Lower leg skin (tissue), 4 donors: ENCODE measurements around the gene EML6. TPM values are rescaled to one million over a fixed set of nuclear protein-coding genes. Genes with fewer than 3 reads are reported as not detected.
"Not testable (repeated sequence)": the region's sequence is repeated elsewhere in the genome, so short reads cannot be mapped to it uniquely, and the experiment has no call there.

Source experiments
- DNase-seq, 2 donors: peaks; one replicate each; pipeline ENCODE4 v3.0.0-alpha.2; 2019; ENCODE audit warnings: low spot score in 2 of 2
- H3K4me3 ChIP-seq: fragments of 200-600 bp; sonication (generic); 2 replicates; pipeline ENCODE4 v1.5.1; 2017; ENCODE audit warnings: mild to moderate bottlenecking, low read depth; ENCODE audit not compliant: poor library complexity, severe bottlenecking
- CTCF ChIP-seq, 3 donors: fragments of 450-650 bp; IDR thresholded peaks; one replicate each; pipeline ENCODE4 v1.5.1; 2016; ENCODE audit warnings: antibody characterized with exemption in 3 of 3, mild to moderate bottlenecking in 3 of 3, moderate library complexity in 2 of 3
- POLR2A ChIP-seq, 2 donors: fragments of 450-650 bp; IDR thresholded peaks; one replicate each; pipeline ENCODE4 v1.6.1; 2016 to 2017; ENCODE audit warnings: antibody characterized with exemption in 2 of 2, mild to moderate bottlenecking in 1 of 2, moderate library complexity in 1 of 2
- WGBS, 2 donors: methylation state at CpG; one replicate each; pipeline ENCODE4 v1.1.5; 2018; 5-methylcytosine and 5-hydroxymethylcytosine counted together
- intact Hi-C: fragments of 100-400 bp; cut with DNase I; formaldehyde crosslinking; loops from one replicate; pipeline ENCODE4 v1.15.0; 2023; ENCODE audit warnings: low total_unique reads
- total RNA-seq, 4 donors: library from RNA; depleted of rRNA; stranded (reverse); fragments of >200 nt; gene quantifications; one replicate each; pipeline ENCODE4 v1.1.0, GENCODE V29; 2016

Gene EML6
- total RNA-seq, 4 donors from 2014 or later: 1.8 to 4.4 (median 3.3) TPM

- H3K4me3 ChIP-seq: no peak overlapping the region
- intact Hi-C loops: no loop called here
- DNase-seq: no peak
- TF ChIP-seq POLR2A (IDR thresholded peaks at IDR 0.05): no peak
- TF ChIP-seq CTCF (IDR thresholded peaks at IDR 0.05): no peak
Measured at GRCh38 chr2:54984476-54984875, 261.0 kb downstream of the EML6 start.

- intact Hi-C loops: no loop called here
- no peak overlapping the region for H3K4me3 ChIP-seq
- WGBS, 2 donors: 71 to 76% methylated on average over 3 of the region's 3 CpGs
- TF ChIP-seq CTCF (IDR thresholded peaks at IDR 0.05): no peak
- no peak for TF ChIP-seq POLR2A (IDR thresholded peaks at IDR 0.05)
- no peak for DNase-seq
Measured at GRCh38 chr2:54986264-54986663, 262.8 kb downstream of the EML6 start.

- intact Hi-C loops: no loop called here
- 68% methylated on average over 3 of the region's 3 CpGs for WGBS, 2 donors
- no peak overlapping the region for H3K4me3 ChIP-seq
- TF ChIP-seq CTCF (IDR thresholded peaks at IDR 0.05): no peak
- TF ChIP-seq POLR2A (IDR thresholded peaks at IDR 0.05): no peak
- DNase-seq: no peak
Measured at GRCh38 chr2:54988612-54989011, 265.1 kb downstream of the EML6 start.

- 96 to 97% methylated on average over 19 of the region's 19 CpGs for WGBS, 2 donors
- DNase-seq, intact Hi-C loops, H3K4me3 ChIP-seq: not testable (repeated sequence)
Measured at GRCh38 chr2:54990694-54991093, 267.2 kb downstream of the EML6 start.

GRCh38 chr2:54995553-54995952, 272.1 kb downstream of the EML6 start:
- no peak for DNase-seq
- WGBS, 2 donors: 87 to 91% methylated on average over 3 of the region's 3 CpGs
- intact Hi-C loops: no loop called here
- TF ChIP-seq CTCF (IDR thresholded peaks at IDR 0.05) (no peak), POLR2A (IDR thresholded peaks at IDR 0.05) (no peak)
- no peak overlapping the region for H3K4me3 ChIP-seq

- WGBS, 2 donors: 70 to 87% methylated on average over 1 of the region's 1 CpG
Measured at GRCh38 chr2:54997826-54998225, 274.4 kb downstream of the EML6 start.

More at GRCh38 chr2:54997826-54998225, 274.4 kb downstream of the EML6 start:
- DNase-seq: no peak
- TF ChIP-seq CTCF (IDR thresholded peaks at IDR 0.05) (no peak), POLR2A (IDR thresholded peaks at IDR 0.05) (no peak)
- intact Hi-C loops: no loop called here
- no peak overlapping the region for H3K4me3 ChIP-seq
